DMS79 (cell line): ENCODE results near the gene PHLPP1.
"Not testable (repeated sequence)": the region's sequence is repeated elsewhere in the genome, so short reads cannot be mapped to it uniquely, and the experiment has no call there.

Experiments used
- DNase-seq: peaks from one replicate; lab custom pipeline; 2025; lab: John Stamatoyannopoulos, UW

Gene PHLPP1

DNA sequence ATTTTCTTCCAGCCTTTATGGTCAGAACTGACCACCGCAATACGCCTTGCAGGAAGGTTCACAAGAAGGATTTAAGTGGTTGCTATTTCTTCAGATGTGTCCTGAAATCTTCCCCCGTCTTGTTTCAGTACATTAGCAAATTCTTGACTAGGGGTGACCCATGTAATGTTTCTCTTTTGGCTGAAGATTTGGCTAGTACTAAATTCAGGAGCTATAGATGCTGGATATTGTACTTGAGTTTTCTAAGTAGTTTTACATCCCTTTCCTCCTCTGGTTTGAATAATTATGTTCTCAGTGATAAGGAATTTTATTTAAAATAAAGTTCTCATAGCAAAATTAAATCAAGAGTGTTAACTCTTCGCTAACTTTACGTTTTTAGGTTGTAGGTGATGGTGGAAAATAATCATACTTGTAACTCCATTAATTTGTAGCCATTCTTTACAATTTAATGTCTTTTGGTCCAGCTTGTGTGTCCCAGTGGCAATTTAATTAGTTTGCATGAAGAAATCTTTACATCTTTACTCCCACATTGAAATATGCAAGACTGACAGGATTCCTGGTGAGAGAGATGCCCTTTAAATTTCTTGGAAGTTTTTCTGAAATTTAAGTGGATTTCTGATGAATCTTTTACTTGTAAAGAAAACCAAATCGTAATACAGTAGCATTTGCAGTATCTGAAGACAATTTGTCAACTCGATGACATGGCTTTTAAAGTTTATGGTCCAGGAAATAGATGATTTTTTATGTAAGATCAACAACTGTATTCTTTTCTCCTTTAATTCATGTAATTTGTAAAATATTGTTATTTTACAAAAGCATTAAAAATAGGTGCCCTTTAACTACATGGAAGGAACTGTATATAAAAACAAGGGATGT lies 2.8 kb downstream of the PHLPP1 start:
- no peak for DNase-seq

DNA sequence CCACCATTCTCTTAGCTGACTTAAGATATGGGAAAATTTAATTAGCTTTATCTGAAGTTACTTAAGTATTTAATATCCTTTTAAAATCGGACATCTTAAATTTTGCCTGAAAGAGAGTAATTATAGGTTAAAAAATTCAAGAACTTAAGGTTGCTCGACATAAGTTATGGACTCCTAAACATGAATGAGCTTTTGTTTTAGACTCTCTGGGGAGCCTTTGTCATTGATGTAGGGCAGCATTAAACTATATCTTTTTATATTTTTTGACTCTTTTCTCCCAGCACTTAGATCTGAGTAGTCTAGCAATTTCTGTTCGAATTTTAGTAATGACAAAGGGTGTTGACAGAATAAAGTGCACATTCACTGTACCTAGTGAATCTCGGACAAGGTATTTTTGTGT lies 4.7 kb downstream of the PHLPP1 start:
- no peak for DNase-seq

DNA sequence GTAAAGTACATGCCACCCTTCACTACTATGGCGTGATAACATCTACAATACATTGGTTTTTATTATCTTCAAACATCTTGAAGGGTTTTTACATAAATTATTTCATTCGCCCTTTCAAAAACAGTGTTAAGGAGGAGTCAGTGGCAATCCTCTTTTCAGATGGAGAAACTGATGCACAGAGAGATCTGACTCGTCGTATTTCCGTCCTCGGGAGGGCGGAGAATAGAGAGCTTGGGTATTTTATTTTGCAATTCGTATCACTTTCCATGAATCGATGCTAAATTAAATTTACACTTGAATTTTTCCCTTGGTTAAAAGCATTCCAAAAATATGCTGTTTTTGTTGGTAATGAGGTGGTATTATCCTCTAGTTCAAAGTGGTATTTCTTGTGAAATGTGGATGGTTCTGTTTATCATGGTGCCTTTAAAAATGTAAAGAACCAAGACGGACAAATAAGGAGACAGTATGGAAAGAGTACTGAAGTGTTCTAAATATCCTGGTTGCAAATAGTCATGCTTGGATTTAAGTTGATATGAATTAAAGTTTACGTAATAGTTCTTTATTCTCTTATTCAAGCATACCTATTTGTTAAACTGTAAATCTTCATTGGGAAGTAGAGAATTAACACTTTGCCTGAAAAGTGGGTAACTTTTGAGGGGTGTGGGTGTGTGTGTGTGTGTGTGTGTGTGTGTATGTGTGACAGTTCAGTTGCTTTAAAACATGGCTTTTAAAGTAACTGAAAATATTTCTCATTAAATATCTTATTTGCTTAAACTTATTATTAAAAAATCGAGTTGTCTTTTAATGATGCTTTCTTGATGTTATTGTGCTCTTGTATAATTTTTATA lies 5.6 kb downstream of the PHLPP1 start:
- DNase-seq: no peak

DNA sequence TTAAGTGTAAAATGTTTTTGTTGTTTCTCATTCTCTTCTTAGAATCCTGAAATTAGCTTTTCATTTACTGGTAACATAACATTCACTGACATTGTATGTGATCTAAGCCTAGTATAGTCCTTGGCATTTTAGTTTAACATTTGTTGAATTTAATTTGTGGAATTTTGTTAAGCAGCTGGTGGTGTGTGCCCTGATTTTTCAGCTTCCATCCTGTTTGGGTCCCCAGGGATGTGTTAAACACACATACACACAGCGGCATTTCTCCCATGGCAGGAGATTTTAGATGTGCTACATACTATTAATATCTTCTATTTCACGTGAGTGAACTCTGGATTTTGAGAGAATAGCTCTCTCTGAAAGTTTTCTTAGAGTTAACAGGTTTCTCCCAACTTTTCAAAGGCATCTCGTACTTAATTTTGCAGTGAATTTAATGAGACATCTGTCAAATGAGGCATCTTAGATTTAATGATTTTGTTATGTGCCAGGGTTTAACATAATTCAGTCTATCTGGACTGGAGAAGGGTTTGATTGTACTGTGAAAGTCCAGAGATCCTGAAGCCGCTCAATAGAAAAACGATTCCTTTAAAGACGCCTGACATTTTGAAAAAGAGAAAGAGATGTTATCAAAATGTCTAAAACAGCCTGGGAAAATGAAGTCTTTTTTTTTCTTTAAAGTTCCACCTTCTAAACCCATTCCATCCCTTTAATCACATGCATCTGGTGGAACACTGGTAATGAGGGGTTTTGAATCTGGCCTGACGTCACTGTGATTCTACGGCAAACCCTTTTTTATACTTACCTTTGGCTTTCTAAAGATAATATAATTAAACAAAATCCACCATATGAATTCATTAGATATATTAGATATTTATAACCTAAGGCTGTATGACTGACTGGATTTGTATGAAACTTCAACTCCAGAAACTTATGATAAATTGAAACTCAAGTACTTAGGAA lies 6.8 kb downstream of the PHLPP1 start:
- DNase-seq: no peak

DNA sequence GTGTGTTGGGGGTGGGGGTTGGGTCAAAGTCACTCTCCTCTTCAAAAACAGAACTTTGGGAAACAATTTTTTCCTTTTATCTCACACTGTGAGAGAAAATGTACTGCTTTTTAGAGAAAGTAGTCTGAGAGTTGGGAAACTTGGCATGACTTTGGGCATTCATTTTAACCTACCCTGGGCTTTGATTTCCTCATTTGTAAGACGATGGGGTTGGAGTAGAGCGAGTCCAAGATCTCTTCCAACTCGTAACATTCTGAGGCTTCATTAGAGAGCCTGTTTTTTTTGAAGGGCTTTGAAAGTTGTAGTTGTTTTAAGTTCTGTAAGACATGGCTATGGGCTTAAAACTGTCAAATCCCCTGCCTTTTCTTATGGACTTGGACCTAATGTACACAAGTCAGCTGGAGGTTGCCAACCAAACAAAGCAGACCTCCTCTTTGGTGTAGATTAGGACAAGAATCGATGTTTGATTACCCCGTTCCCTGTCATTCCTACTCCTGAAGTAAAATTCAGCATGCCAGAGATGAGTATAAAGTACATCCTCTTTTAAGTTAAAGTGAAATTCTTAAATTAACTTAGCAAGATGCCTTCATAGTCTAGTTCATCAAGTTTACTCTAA lies 8.4 kb downstream of the PHLPP1 start:
- DNase-seq: no peak

GRCh38 chr18:62725896-62726295 lies 10.6 kb downstream of the PHLPP1 start:
- no peak for DNase-seq

DNA sequence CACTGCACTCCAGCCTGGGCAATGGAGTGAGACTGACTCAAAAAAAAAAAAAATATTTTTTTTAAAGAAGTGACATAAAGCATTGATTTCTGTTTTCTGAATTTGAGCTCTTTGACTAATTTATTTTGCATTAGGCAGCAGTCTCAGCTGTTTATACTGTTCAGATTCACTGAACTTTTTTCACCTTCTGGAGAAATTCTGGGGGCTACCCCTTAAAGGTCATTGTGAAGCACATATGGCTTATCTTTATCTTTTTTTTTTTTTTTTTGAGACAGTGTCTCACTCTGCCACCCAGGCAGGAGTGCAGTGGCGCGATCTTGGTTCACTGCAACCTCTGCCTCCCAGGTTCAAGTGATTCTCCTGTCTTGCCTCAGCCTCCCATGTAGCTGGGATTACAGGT lies 12.9 kb downstream of the PHLPP1 start:
- DNase-seq: no peak

DNA sequence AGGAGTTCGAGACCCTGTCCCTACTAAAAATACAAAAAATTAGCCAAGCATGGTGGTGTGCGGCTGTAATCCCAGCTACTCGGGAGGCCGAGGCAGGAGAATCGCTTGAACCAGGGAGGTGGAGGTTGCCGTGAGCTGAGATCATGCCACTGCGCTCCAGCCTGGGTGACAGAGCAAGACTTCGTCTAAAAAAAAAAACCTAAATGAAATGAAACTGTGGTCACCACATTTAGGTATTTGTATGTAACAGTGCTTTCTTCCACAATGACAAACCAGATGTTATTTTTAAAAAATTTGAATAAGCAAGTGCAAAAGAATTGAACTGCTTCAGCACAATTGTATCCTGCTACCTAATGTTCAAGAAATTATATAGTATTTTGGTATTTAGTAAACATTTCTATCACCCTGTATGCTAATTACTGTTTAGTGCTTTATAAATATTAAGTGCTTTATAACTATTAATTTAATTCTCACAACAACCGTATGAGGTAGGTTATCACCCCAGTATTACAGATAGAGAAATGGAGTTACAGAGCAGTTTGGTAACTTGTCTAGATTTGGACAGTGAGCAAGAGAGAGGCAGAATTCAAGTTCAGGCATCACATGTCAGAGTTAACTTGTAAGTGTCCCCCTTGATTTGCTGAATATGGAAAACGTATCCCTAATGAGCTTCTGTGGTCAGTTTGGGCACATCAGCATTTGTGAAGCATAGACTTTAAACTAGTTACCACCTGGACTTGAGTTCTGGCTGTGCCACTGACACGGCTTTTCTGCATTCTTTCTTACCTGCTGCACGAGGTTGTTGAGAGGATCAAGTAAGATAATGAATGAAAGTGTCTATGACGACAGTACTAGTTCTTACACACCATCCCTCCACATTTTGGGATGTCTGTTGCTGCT lies 14.4 kb downstream of the PHLPP1 start:
- no peak for DNase-seq

DNA sequence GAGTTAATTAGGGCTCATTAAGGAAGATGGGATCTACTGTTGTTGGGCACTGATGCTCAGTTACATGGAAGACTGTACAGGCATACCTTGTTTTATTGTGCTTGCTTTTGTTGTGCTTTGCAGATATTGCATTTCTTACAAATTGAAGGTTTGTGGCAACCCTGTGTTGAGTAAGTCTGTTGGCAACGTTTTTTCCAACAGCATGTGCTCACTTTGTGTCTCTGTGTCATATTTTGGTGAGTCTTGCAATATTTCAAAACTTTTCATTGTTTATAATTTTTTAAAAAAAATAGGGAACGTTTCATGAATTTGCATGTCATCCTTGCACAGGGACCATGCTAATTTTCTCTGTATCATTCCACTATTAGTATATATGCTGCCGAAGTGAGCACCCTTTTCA lies 15.6 kb downstream of the PHLPP1 start:
- DNase-seq: no peak

GRCh38 chr18:62732617-62733016 lies 17.3 kb downstream of the PHLPP1 start:
- DNase-seq: no peak

- DNase-seq: no peak
Measured at GRCh38 chr18:62734290-62734689, 18.9 kb downstream of the PHLPP1 start.

DNA sequence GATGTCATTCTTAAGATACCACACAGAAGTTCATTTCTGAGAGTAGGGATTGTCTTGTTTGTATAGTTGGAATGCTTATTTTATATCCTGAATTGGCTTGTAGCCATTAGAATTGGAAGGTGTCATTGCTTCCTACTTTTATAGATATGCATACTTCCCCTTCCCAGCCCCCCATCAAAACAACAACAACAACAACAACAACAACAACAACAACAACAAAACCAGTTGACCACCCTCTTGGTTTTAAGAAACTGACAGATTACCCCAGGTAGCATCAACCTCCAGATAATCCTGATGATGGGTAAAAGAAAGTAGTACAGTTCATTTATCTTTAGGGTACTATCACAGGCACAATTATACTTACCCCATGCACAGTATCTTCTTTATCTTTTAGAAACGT lies 20.0 kb downstream of the PHLPP1 start:
- DNase-seq: no peak

GRCh38 chr18:62736077-62736855 lies 20.9 kb downstream of the PHLPP1 start:
- no peak for DNase-seq

GRCh38 chr18:62737241-62737873 lies 22.0 kb downstream of the PHLPP1 start:
- DNase-seq: no peak

GRCh38 chr18:62738639-62739038 lies 23.3 kb downstream of the PHLPP1 start:
- DNase-seq: no peak

GRCh38 chr18:62739911-62740310 lies 24.6 kb downstream of the PHLPP1 start:
- DNase-seq: no peak

DNA sequence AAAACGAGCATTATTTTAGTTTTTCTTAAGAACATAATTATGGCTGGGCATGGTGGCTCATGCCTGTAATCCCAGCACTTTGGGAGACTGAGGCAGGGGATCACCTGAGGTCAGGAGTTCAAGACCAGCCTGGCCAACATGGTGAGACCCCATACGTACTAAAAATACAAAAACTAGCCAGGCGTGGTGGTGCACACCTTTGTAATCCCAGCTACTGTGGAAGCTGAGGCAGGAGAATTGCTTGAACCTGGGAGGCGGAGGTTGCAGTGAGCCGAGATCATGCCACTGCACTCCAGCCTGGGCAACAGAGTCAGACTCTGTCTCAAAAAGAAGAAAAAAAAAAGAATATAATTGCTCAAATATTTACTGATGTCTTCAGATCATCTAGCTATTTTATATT lies 25.3 kb downstream of the PHLPP1 start:
- not testable (repeated sequence) for DNase-seq

DNA sequence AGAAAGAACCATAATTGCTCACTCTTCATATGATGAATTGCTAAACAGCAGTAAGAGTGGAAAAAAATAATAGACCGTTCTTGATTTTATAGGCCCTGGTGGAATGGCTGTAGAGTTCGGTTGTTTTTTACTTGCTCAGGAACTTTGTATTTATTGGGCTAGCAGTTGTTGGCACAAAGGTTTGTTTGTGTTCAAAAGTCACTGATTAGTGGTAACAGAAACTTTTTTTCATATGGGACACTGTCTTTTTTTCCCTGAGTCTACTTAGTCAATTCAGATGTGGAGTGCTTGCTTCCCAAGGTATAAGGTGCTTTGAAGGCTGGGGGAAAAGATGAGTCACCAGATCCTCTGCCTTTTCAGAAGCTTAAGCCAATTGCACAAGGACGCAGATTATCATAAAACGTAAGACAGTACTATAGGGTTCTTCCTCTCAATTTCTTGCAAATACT lies 25.8 kb downstream of the PHLPP1 start:
- DNase-seq: no peak

GRCh38 chr18:62741584-62741983 lies 26.2 kb downstream of the PHLPP1 start:
- DNase-seq: no peak
